ENCODE results near the gene PYGL.

DNA sequence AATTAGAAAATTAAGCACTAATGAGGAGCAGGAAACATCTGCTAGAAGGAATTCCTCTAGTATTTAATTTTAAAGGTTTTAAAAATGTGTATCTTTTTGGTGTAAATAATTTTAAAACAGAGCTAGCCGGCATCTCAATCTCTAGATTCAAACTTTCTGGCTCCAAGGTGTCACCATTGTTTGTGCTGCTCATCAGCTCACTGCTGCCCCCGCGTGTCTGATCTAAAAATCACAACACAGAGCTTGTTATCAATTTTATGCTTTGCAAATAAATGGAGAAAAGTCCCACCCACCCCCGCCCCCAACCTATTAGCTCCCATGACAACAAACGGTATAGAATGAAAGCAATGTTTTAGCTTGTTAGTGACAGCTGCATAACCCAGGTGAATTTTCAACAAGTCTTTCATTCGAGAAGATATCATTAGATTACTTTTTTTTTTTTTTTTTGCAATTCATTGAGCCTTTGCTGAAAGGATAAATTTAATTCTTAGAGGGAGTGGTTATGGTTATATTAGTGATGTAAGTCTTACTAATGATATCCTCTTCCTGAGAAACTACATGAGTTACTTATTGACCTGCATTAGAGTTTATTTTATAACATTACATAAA is 83.7 kb downstream of the PYGL start:
- TF ChIP-seq, protein P1, sequence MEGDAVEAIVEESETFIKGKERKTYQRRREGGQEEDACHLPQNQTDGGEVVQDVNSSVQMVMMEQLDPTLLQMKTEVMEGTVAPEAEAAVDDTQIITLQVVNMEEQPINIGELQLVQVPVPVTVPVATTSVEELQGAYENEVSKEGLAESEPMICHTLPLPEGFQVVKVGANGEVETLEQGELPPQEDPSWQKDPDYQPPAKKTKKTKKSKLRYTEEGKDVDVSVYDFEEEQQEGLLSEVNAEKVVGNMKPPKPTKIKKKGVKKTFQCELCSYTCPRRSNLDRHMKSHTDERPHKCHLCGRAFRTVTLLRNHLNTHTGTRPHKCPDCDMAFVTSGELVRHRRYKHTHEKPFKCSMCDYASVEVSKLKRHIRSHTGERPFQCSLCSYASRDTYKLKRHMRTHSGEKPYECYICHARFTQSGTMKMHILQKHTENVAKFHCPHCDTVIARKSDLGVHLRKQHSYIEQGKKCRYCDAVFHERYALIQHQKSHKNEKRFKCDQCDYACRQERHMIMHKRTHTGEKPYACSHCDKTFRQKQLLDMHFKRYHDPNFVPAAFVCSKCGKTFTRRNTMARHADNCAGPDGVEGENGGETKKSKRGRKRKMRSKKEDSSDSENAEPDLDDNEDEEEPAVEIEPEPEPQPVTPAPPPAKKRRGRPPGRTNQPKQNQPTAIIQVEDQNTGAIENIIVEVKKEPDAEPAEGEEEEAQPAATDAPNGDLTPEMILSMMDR (IDR thresholded peaks at IDR 0.05 in 8 of 11, conservative IDR thresholded peaks at IDR 0.05 in 3 of 11) = peak; percentile 33 to 80 (median 61)
- TF ChIP-seq POLR2A (IDR thresholded peaks at IDR 0.05) (no peak), POLR2AphosphoS5 (IDR thresholded peaks at IDR 0.05) (no peak)
